HFFc6 (cell line): ENCODE measurements around the gene AGMO. TPM values are rescaled to one million over a fixed set of nuclear protein-coding genes. Genes with fewer than 3 reads are reported as not detected.

ENCODE experiments used
- DNase-seq: peaks from one replicate; pipeline ENCODE4 v3.0.0-alpha.2; 2018
- H3K27ac Mint-ChIP-seq: 2 replicates; pipeline ENCODE4 v1.8.0; 2020; ENCODE audit warnings: mild to moderate bottlenecking, mixed read lengths
- H3K27me3 Mint-ChIP-seq: 2 replicates; pipeline ENCODE4 v1.8.0; 2021; ENCODE audit warnings: mild to moderate bottlenecking, moderate library complexity, mixed read lengths; ENCODE audit not compliant: insufficient read depth
- H3K36me3 Mint-ChIP-seq: 2 replicates; pipeline ENCODE4 v1.8.0; 2021; ENCODE audit warnings: low read depth, mixed read lengths
- H3K4me1 Mint-ChIP-seq: 2 replicates; pipeline ENCODE4 v1.8.0; 2020; ENCODE audit warnings: low read depth, mixed read lengths
- H3K4me3 Mint-ChIP-seq: 2 replicates; pipeline ENCODE4 v1.8.0; 2020; ENCODE audit warnings: mild to moderate bottlenecking, moderate library complexity, mixed read lengths
- H3K9me3 Mint-ChIP-seq: 2 replicates; pipeline ENCODE4 v1.8.0; 2020; ENCODE audit warnings: mild to moderate bottlenecking, mixed read lengths
- CTCF ChIP-seq: fragments of 200-600 bp; sonication (generic); IDR thresholded peaks from 2 replicates; pipeline ENCODE4 v1.5.0; 2021; ENCODE audit warnings: antibody characterized with exemption, mild to moderate bottlenecking
- total RNA-seq, 6 experiments: library from RNA; stranded (reverse); fragmentation: NEBNext Ultra II Directional; extraction: Animal tissue kit (Norgen Biotek cat#: 25700); gene quantifications; 2 replicates in 1 of 6; 3 replicates in 5 of 6; pipeline ENCODE4 v1.2.3, GENCODE V29; 2021

Gene AGMO
- total RNA-seq, 6 experiments from 2014 or later = 0.07 to 0.09 TPM; not detected in 4

DNA sequence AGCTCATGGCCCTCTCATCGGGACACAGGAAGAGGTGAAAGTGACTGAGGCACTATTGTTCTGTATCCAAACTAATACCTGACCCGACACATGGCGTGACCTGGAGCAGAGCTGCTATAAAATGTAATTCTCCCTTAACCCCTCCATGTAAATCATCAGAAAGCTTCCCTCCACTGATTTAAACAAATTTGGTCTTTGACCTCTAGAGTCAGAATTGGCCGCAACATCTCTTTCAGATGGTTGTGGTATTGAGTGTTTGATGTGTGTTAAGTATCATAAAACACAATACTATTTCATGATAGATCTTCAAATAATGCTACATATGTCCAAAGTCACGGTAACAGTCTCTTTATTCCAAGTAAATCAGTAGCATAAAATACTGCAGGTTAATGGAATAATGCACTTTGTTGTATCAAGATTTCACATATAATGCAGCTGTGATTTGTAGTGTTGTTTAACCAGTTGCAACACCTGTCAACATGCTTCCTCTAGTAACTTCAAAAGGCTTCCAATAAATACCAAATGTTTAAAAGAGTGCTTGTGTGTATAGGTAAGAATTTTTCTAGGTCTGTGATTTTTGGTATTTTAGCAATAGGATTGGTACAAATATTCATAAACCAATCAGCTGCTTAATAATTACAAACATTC, 144.3 kb downstream of the AGMO start:
- no peak for DNase-seq
- H3K27me3 Mint-ChIP-seq = peaks cover 3% of the 10 kb centered on the region; the same call in 1 of the 2 replicates

DNA sequence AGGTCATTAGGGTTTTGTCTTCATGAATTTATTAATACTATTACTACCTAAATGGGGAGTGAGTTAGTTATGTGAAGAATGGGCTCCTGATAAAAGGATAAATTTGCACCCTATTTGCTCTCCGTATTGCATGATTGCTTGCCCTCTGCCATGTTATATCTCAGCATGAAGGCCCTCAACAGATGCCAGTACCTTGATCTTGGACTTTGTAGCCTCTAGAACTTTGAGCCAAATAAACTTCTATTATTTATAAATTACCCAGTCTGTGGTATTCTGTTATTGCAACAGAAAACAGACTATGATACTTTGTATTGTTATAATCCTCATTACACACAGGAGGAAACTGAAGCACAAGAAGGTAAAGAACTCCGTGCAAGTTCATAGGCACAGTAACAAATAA, 150.8 kb downstream of the AGMO start:
- Mint-ChIP-seq H3K9me3 (peaks cover 4% of the 10 kb centered on the region; the same call in 1 of the 2 replicates), H3K27ac (no peak overlapping the region), H3K4me1 (no peaks in the 10 kb centered on the region), H3K4me3 (no peak overlapping the region), H3K36me3 (no peaks in the 10 kb centered on the region; the same call in 1 of the 2 replicates), H3K27me3 (no peaks in the 10 kb centered on the region)
- no peak for TF ChIP-seq CTCF
- DNase-seq = no peak

More for the DNA sequence above, 144.3 kb downstream of the AGMO start:
- H3K4me3 Mint-ChIP-seq = no peak overlapping the region
- H3K4me1 Mint-ChIP-seq = no peaks in the 10 kb centered on the region
- H3K27ac Mint-ChIP-seq = no peak overlapping the region
- peaks cover 4% of the 10 kb centered on the region; the same call in 1 of the 2 replicates for H3K9me3 Mint-ChIP-seq
- TF ChIP-seq CTCF = no peak
- no peaks in the 10 kb centered on the region; the same call in 1 of the 2 replicates for H3K36me3 Mint-ChIP-seq

- no peak for TF ChIP-seq CTCF
- Mint-ChIP-seq H3K9me3 (no peaks in the 10 kb centered on the region), H3K36me3 (no peaks in the 10 kb centered on the region), H3K27ac (no peak overlapping the region), H3K4me3 (no peak overlapping the region), H3K27me3 (peaks cover 3% of the 10 kb centered on the region; the same call in 1 of the 2 replicates), H3K4me1 (no peaks in the 10 kb centered on the region)
- no peak for DNase-seq
Observed at GRCh38 chr7:15407910-15408309, 153.9 kb downstream of the AGMO start.

GRCh38 chr7:15403751-15404150, 158.1 kb downstream of the AGMO start:
- DNase-seq = no peak
- Mint-ChIP-seq H3K4me3 (no peak overlapping the region), H3K27me3 (peaks cover 3% of the 10 kb centered on the region; the same call in 1 of the 2 replicates), H3K4me1 (peaks cover 12% of the 10 kb centered on the region), H3K9me3 (no peaks in the 10 kb centered on the region), H3K27ac (no peak overlapping the region), H3K36me3 (no peaks in the 10 kb centered on the region)
- no peak for TF ChIP-seq CTCF

DNA sequence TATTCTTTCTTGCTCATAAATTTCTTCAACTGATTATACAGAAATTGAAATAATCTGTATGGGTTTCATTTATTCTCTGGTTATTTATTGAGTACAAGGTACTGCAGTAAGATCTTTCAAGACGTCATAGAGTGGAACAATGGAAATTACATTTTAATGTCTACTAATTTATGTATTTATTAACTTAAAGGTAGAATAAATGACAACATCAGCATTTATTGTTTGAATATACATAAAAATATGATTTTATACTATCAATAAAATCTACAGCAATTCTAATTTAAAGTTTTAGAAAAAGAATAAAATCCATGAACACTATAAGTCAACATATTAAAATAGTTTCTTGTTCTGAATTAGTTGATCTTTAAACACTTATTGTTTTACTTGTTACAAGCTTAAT, 158.5 kb downstream of the AGMO start:
- peaks cover 12% of the 10 kb centered on the region for H3K4me1 Mint-ChIP-seq
- TF ChIP-seq CTCF = no peak
- no peak for DNase-seq

More for the DNA sequence above, 158.5 kb downstream of the AGMO start:
- no peak overlapping the region for H3K4me3 Mint-ChIP-seq
- H3K36me3 Mint-ChIP-seq = no peaks in the 10 kb centered on the region
- no peak overlapping the region for H3K27ac Mint-ChIP-seq
- peaks cover 3% of the 10 kb centered on the region; the same call in 1 of the 2 replicates for H3K27me3 Mint-ChIP-seq
- H3K9me3 Mint-ChIP-seq = no peaks in the 10 kb centered on the region
